GM12874 (cell line): ENCODE data around the gene APBA1.

Source experiments
- TF ChIP-seq, protein P1 (sequence below): IDR thresholded peaks from 2 replicates; pipeline ENCODE4 v1.5.1; 2011; ENCODE audit warnings: low read depth, mild to moderate bottlenecking, control low read depth, low read length, moderate library complexity; ENCODE audit not compliant: insufficient read depth

Gene APBA1

DNA sequence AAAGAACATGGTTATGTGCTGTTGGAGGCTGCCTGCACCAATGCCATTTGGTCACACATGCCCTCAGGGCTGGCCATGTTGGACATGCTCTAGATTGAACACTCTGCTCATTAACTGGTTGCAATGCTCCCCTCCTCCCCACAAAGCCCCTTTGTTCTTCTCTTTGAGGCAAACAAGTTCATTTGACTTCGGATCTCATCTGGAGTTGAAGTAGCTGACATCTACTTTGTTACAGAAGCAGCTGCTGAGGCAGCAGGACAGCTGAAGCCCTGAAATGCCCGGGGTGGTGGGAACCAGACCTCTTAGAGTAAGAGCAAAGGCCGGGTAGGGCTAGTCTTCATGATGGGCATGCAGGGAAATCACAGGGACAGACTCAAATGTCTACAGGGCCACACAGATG lies 123.5 kb downstream of the APBA1 start:
- TF ChIP-seq, protein P1, sequence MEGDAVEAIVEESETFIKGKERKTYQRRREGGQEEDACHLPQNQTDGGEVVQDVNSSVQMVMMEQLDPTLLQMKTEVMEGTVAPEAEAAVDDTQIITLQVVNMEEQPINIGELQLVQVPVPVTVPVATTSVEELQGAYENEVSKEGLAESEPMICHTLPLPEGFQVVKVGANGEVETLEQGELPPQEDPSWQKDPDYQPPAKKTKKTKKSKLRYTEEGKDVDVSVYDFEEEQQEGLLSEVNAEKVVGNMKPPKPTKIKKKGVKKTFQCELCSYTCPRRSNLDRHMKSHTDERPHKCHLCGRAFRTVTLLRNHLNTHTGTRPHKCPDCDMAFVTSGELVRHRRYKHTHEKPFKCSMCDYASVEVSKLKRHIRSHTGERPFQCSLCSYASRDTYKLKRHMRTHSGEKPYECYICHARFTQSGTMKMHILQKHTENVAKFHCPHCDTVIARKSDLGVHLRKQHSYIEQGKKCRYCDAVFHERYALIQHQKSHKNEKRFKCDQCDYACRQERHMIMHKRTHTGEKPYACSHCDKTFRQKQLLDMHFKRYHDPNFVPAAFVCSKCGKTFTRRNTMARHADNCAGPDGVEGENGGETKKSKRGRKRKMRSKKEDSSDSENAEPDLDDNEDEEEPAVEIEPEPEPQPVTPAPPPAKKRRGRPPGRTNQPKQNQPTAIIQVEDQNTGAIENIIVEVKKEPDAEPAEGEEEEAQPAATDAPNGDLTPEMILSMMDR = no peak

- TF ChIP-seq, protein P1 = no peak
Observed at GRCh38 chr9:69546265-69546664, 125.9 kb downstream of the APBA1 start.

GRCh38 chr9:69542942-69543704 lies 129.0 kb downstream of the APBA1 start:
- TF ChIP-seq, protein P1 = no peak

- TF ChIP-seq, protein P1 = no peak
Observed at GRCh38 chr9:69542058-69542457, 130.1 kb downstream of the APBA1 start.

DNA sequence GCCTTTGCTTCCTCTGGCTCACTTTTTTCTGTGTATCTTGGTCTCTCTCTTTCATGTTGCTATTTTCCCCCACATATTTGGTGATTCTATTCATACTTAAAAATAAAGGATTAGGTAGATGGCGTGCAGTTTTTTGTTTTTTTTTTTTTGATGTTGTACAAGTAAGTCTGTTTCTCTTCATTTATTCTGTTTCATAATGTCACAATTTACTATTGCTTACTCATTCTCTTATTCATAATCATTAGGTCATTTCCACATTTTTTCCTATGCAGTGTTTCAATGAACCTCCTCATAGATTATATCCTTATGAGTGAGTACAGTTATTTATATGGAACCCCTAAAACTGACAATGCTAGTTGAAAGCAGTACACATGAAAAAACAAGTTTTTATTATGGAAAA lies 136.3 kb downstream of the APBA1 start:
- TF ChIP-seq, protein P1 = no peak

DNA sequence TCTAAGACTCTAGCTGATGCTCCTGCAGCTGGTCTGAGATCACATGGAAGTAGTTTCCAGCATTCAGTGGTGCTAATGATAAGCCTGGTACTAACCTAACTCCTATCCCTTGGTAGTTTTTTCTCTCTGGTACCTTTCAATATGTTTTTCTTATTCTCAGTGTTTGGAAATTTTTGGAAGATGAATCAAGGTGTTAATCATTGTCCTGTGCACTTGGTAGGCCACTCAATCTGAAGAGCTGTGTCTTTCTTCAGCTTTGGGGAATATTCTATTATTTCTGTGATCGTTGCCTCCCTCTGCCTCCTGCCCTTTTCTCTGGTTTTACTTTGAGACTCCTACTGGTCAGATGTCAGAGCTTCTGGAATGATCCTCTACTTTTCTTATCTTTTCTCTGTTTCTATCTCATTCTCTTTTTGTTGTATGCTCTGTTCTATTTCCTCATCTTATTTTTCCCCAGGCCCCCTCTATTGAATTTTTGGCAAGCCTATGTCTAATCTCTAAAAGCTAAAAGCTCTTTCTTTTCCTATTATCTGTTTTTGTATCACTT lies 136.8 kb downstream of the APBA1 start:
- TF ChIP-seq, protein P1 = no peak

DNA sequence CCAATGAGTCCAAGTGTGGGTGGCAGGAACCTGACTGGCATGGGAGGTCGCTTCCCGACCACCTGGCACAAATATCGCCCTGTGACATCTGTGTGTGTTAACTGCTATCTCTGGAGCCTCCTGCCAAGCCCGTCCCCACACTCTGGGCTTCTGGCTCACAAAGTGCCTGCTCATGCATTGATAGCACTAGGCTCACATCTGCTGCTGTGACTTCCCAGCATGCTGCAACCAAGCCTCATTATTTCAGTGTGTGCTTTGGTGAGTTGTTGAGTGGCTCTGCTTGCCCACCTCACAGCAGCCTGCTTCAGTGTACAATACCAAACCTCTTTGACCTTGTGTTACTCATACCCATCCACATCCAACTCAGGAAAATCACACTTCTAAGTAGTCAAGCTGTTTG lies 139.8 kb downstream of the APBA1 start:
- TF ChIP-seq, protein P1 = no peak
